IMR-90 (cell line): ENCODE measurements around the gene ELP4. TPM values are rescaled to one million over a fixed set of nuclear protein-coding genes. Genes with fewer than 3 reads are reported as not detected.

Experiments used
- ATAC-seq: fragments of 200-7000 bp; cut with Tn5 transposase; 2 replicates; pipeline ENCODE4 v1.9.1; 2020; ENCODE audit warnings: low read depth, mild to moderate bottlenecking, moderate library complexity
- BruUV-seq: library from RNA; stranded (reverse); fragments of 400-500 nt; replicated peaks from 2 replicates; lab custom pipeline; 2021; lab: Mats Ljungman, UMichigan
- CTCF ChIA-PET: fragments of 300-600 bp; formaldehyde crosslinking; extraction: SDS; loops from one replicate; lab custom pipeline; 2021; ENCODE audit warnings: antibody characterized with exemption; lab: Yijun Ruan, JAX
- POLR2A ChIA-PET: fragments of 300-600 bp; sonication (Branson Sonifier 250); formaldehyde crosslinking; loops from one replicate; lab custom pipeline; 2022; ENCODE audit warnings: antibody characterized with exemption; ENCODE audit not compliant: unreplicated experiment; lab: Charles Lee
- DNase-seq: peaks from one replicate; pipeline ENCODE4 v3.0.0; 2013
- H2AFZ ChIP-seq: replicated peaks from 2 replicates; pipeline ENCODE3; 2013; ENCODE audit warnings: low read length, mild to moderate bottlenecking; ENCODE audit not compliant: poor library complexity
- H2AK5ac ChIP-seq: 2 replicates; pipeline ENCODE4 v1.6.1; 2013; ENCODE audit warnings: low read depth, low read length, inconsistent platforms
- H2AK9ac ChIP-seq: replicated peaks from 2 replicates; pipeline ENCODE3; 2013; ENCODE audit warnings: mild to moderate bottlenecking, low read depth, low read length, moderate library complexity; ENCODE audit not compliant: poor library complexity
- H2BK120ac ChIP-seq: 2 replicates; pipeline ENCODE4 v1.6.1; 2013; ENCODE audit warnings: low read depth, low read length, inconsistent platforms
- H2BK15ac ChIP-seq: 3 replicates; pipeline ENCODE4 v1.6.1; 2013; ENCODE audit warnings: low read depth, low read length, inconsistent platforms
- H2BK20ac ChIP-seq: 2 replicates; pipeline ENCODE4 v1.6.1; 2013; ENCODE audit warnings: low read depth, mild to moderate bottlenecking, inconsistent platforms, low read length, moderate library complexity
- H2BK5ac ChIP-seq: 2 replicates; pipeline ENCODE4 v1.6.1; 2013; ENCODE audit warnings: mild to moderate bottlenecking, low read depth, low read length, inconsistent platforms; ENCODE audit not compliant: poor library complexity, severe bottlenecking
- H3K14ac ChIP-seq: replicated peaks from 2 replicates; pipeline ENCODE4 v1.6.1; 2013; ENCODE audit warnings: low read depth, low read length, inconsistent platforms
- H3K18ac ChIP-seq: 2 replicates; pipeline ENCODE4 v1.6.1; 2013; ENCODE audit warnings: low read depth, low read length, control low read depth
- H3K23ac ChIP-seq: 2 replicates; pipeline ENCODE4 v1.6.1; 2013; ENCODE audit warnings: low read depth, low read length, inconsistent platforms
- H3K27ac ChIP-seq: 2 replicates; pipeline ENCODE4 v1.5.1; 2013; ENCODE audit warnings: mild to moderate bottlenecking, control low read depth, low read length; ENCODE audit not compliant: insufficient read depth
- H3K27me3 ChIP-seq: 2 replicates; pipeline ENCODE4 v1.6.1; 2013; ENCODE audit warnings: low read length; ENCODE audit not compliant: control insufficient read depth, insufficient read depth
- H3K36me3 ChIP-seq: 2 replicates; pipeline ENCODE4 v1.6.1; 2013; ENCODE audit warnings: low read length, mixed read lengths; ENCODE audit not compliant: control insufficient read depth, insufficient read depth
- H3K4ac ChIP-seq: 2 replicates; pipeline ENCODE4 v1.6.1; 2013; ENCODE audit warnings: low read depth, low read length, inconsistent platforms
- H3K4me1 ChIP-seq: 2 replicates; pipeline ENCODE4 v1.6.1; 2013; ENCODE audit warnings: low read length, mixed read lengths; ENCODE audit not compliant: control insufficient read depth, insufficient read depth
- H3K4me2 ChIP-seq: 2 replicates; pipeline ENCODE4 v1.6.1; 2013; ENCODE audit warnings: low read depth, mild to moderate bottlenecking, control low read depth, low read length, moderate library complexity
- H3K4me3 ChIP-seq: 2 replicates; pipeline ENCODE4 v1.5.1; 2013; ENCODE audit warnings: low read depth, mild to moderate bottlenecking, control low read depth, low read length, moderate library complexity; ENCODE audit not compliant: insufficient read depth
- H3K56ac ChIP-seq: 2 replicates; pipeline ENCODE4 v1.6.1; 2013; ENCODE audit warnings: low read length, inconsistent platforms; ENCODE audit not compliant: insufficient read depth; ENCODE audit errors: extremely low read depth
- H3K79me1 ChIP-seq, 2 experiments: 2 replicates each; pipeline ENCODE4 v1.6.1; 2013; ENCODE audit warnings: low read length in 2 of 2, inconsistent platforms in 1 of 2, low read depth in 1 of 2
- H3K9ac ChIP-seq: 2 replicates; pipeline ENCODE4 v1.6.1; 2013; ENCODE audit warnings: low read depth, low read length, control low read depth
- H3K9me1 ChIP-seq: 2 replicates; pipeline ENCODE4 v1.6.1; 2013; ENCODE audit warnings: low read length, inconsistent platforms; ENCODE audit not compliant: insufficient read depth
- H3K9me3 ChIP-seq: 2 replicates; pipeline ENCODE4 v1.6.1; 2013; ENCODE audit warnings: low read length; ENCODE audit not compliant: control insufficient read depth, insufficient read depth
- H4K20me1 ChIP-seq: 2 replicates; pipeline ENCODE4 v1.6.1; 2013; ENCODE audit warnings: low read length, inconsistent platforms; ENCODE audit not compliant: insufficient read depth
- H4K5ac ChIP-seq: 2 replicates; pipeline ENCODE4 v1.6.1; 2013; ENCODE audit warnings: mild to moderate bottlenecking, low read depth, low read length, control low read depth
- H4K8ac ChIP-seq, 2 experiments: 2 replicates each; pipeline ENCODE4 v1.6.1; 2013; ENCODE audit warnings: low read depth in 2 of 2, low read length in 2 of 2, control low read depth in 1 of 2, inconsistent platforms in 1 of 2
- H4K91ac ChIP-seq: 2 replicates; pipeline ENCODE4 v1.6.1; 2013; ENCODE audit warnings: low read depth, low read length, inconsistent platforms; ENCODE audit not compliant: insufficient read depth
- BHLHE40 ChIP-seq: fragments of 150-350 bp; IDR thresholded peaks from 2 replicates; pipeline ENCODE4 v1.6.1; 2016; ENCODE audit warnings: mild to moderate bottlenecking, low read depth, low read length
- CEBPB ChIP-seq: IDR thresholded peaks from 2 replicates; pipeline ENCODE4 v1.6.1; 2012; ENCODE audit warnings: low read depth, low read length, improper control_type of control experiment
- CTCF ChIP-seq: conservative IDR thresholded peaks from 2 replicates; pipeline ENCODE4 v1.5.1; 2012; ENCODE audit warnings: mild to moderate bottlenecking, low read depth, low read length, improper control_type of control experiment
- ELK1 ChIP-seq: fragments of 150-350 bp; IDR thresholded peaks from 2 replicates; pipeline ENCODE4 v1.6.1; 2016; ENCODE audit warnings: low read depth, mild to moderate bottlenecking, low read length, moderate library complexity, borderline replicate concordance
- FOS ChIP-seq: fragments of 150-350 bp; IDR thresholded peaks from 2 replicates; pipeline ENCODE4 v1.6.1; 2016; ENCODE audit warnings: low read depth, low read length
- MAZ ChIP-seq: IDR thresholded peaks from 2 replicates; pipeline ENCODE4 v1.6.1; 2012; ENCODE audit warnings: low read depth, mild to moderate bottlenecking, low read length, improper control_type of control experiment, moderate library complexity, borderline replicate concordance
- MXI1 ChIP-seq: IDR thresholded peaks from 2 replicates; pipeline ENCODE4 v1.6.1; 2012; ENCODE audit warnings: low read depth, mild to moderate bottlenecking, low read length, moderate library complexity, borderline replicate concordance
- NFE2L2 ChIP-seq: fragments of 150-350 bp; IDR thresholded peaks from 2 replicates; pipeline ENCODE4 v1.6.1; 2016; ENCODE audit warnings: low read depth, mild to moderate bottlenecking, low read length
- POLR2A ChIP-seq: IDR thresholded peaks from 2 replicates; pipeline ENCODE4 v1.6.1; 2012; ENCODE audit warnings: mild to moderate bottlenecking, low read depth, low read length
- RCOR1 ChIP-seq: IDR thresholded peaks from 2 replicates; pipeline ENCODE4 v1.6.1; 2012; ENCODE audit warnings: mild to moderate bottlenecking, low read length, improper control_type of control experiment; ENCODE audit not compliant: insufficient replicate concordance
- RFX5 ChIP-seq: IDR thresholded peaks from 2 replicates; pipeline ENCODE4 v1.8.0; 2012; ENCODE audit warnings: low read depth, mild to moderate bottlenecking, low read length, moderate library complexity
- SMC3 ChIP-seq: fragments of 150-350 bp; IDR thresholded peaks from 2 replicates; pipeline ENCODE4 v1.6.1; 2016; ENCODE audit warnings: low read depth, mild to moderate bottlenecking, antibody characterized with exemption, low read length, moderate library complexity
- WGBS, 2 experiments: methylation state at CpG; one replicate each; pipeline versions ENCODE4 v1.1.5 to v1.1.7; 2013; ENCODE audit warnings: missing lambda C conversion rate in 2 of 2; ENCODE audit not compliant: insufficient read length in 1 of 2; ENCODE audit errors: extremely low coverage in 2 of 2; 5-methylcytosine and 5-hydroxymethylcytosine counted together
- dilution Hi-C: fragments of 300-500 bp; cut with HindIII; formaldehyde crosslinking; loops from one replicate; pipeline ENCODE4 v1.14.3; 2018; ENCODE audit warnings: low sequenced_read_pairs; ENCODE audit not compliant: unreplicated experiment
- in situ Hi-C: fragments of 300-500 bp; cut with MboI; formaldehyde crosslinking; loops from 3 replicates; pipeline ENCODE4 v1.14.3; 2019; ENCODE audit warnings: low sequenced_read_pairs, inconsistent platforms, mixed read lengths
- intact Hi-C: fragments of 100-400 bp; cut with micrococcal nuclease; formaldehyde crosslinking; loops from 2 replicates; pipeline ENCODE4 v1.10.0; 2022
- polyA plus RNA-seq, 3 experiments: library from polyadenylated mRNA; depleted of rRNA; stranded (reverse); fragments of >200 nt; gene quantifications; 2 replicates each; pipeline ENCODE4 v1.2.3, GENCODE V29; 2012; ENCODE audit warnings: low replicate concordance in 1 of 3
- total RNA-seq: library from RNA; depleted of rRNA; stranded (reverse); fragments of >200 nt; gene quantifications from 2 replicates; pipeline ENCODE4 v1.2.3, GENCODE V29; 2012
- TF ChIP-seq, protein P1 (sequence below): fragments of 150-350 bp; IDR thresholded peaks from 2 replicates; pipeline ENCODE4 v1.6.1; 2017; ENCODE audit warnings: mild to moderate bottlenecking, antibody characterized with exemption, low read length, low read depth

ELP4 gene
- total and polyA plus RNA-seq, 2 of the 4 experiments (the other 2 are of a cell fraction) = 8.4 to 20.4 TPM

DNA sequence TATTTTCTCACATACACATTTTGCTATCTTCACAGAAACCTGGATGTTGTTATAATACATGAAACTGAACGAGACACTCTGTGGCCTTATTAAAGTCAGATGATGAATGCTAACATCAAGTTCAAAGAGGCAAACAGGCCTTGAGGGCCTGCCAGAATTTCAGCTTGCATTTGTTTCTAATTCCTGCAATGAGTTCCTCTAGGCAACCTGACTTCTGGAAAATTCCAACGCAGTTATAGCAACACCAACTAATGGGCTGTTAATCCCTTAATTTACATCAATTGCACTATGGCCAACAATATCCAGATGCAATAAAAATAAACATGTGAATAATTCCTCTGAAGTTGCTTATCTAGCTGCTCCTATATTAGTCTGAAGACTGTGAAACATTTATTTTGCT, 282.5 kb downstream of the ELP4 start:
- Histone ChIP-seq H2BK120ac (no peak overlapping the region), H3K79me1 (no peaks in the 10 kb centered on the region), H4K91ac (no peak overlapping the region), H4K5ac (no peak overlapping the region), H3K27ac (no peak overlapping the region), H3K4me1 (no peaks in the 10 kb centered on the region), H3K9me1 (no peaks in the 10 kb centered on the region), H3K27me3 (peaks cover 32% of the 10 kb centered on the region), H2BK5ac (no peak overlapping the region), H3K4me2 (no peak overlapping the region), H3K4me3 (no peak overlapping the region), H3K23ac (no peak overlapping the region), H2AK9ac (no peak overlapping the region), H3K36me3 (no peaks in the 10 kb centered on the region), H2BK15ac (no peak overlapping the region), H3K56ac (no peak overlapping the region), H2BK20ac (no peak overlapping the region), H2AFZ (no peak overlapping the region), H3K9ac (no peak overlapping the region), H3K18ac (no peak overlapping the region), H3K14ac (no peak overlapping the region), H2AK5ac (no peak overlapping the region), H4K20me1 (no peaks in the 10 kb centered on the region), H4K8ac (no peak overlapping the region), H3K9me3 (no peaks in the 10 kb centered on the region; the same call in 1 of the 2 replicates), H3K4ac (no peak overlapping the region)
- intact Hi-C loops = loop anchor here (10.0 kb wide), 1 partner anchor 297 kb away; no protein-coding TSS in a partner anchor
- in situ Hi-C loops = no loop called here
- dilution Hi-C loops = no loop called here
- BruUV-seq = no TSS peak
- DNase-seq (no peak), ATAC-seq (no peak)
- ChIA-PET CTCF (interaction anchor here (0.6 kb wide), 1 partner anchor 12 kb away, joined by 3 read pairs; no protein-coding TSS in a partner anchor), POLR2A (no interaction called here)
- WGBS, 2 experiments = no CpG with 5 or more reads among the region's 2 CpGs
- TF ChIP-seq CTCF = no peak
- no peak for TF ChIP-seq SMC3
- no peak for TF ChIP-seq POLR2A
- TF ChIP-seq ELK1 = no peak
- no peak for TF ChIP-seq FOS
- no peak for TF ChIP-seq RCOR1
- TF ChIP-seq MAZ = no peak
- TF ChIP-seq CEBPB = no peak
- TF ChIP-seq NFE2L2 = no peak
- TF ChIP-seq, protein P1, sequence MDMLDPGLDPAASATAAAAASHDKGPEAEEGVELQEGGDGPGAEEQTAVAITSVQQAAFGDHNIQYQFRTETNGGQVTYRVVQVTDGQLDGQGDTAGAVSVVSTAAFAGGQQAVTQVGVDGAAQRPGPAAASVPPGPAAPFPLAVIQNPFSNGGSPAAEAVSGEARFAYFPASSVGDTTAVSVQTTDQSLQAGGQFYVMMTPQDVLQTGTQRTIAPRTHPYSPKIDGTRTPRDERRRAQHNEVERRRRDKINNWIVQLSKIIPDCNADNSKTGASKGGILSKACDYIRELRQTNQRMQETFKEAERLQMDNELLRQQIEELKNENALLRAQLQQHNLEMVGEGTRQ = no peak
- TF ChIP-seq MXI1 = no peak
- TF ChIP-seq BHLHE40 = no peak
- no peak for TF ChIP-seq RFX5
